GM19397 (cell line): ENCODE measurements around the gene POR.
"Not testable (repeated sequence)": the region's sequence is repeated elsewhere in the genome, so short reads cannot be mapped to it uniquely, and the experiment has no call there.

ENCODE experiments used
- ATAC-seq: cut with Tn5 transposase; IDR thresholded peaks from one replicate; pipeline ENCODE4 v1.9.1; 2021; ENCODE audit warnings: mild to moderate bottlenecking, moderate library complexity; ENCODE audit not compliant: unreplicated experiment

The POR gene

DNA sequence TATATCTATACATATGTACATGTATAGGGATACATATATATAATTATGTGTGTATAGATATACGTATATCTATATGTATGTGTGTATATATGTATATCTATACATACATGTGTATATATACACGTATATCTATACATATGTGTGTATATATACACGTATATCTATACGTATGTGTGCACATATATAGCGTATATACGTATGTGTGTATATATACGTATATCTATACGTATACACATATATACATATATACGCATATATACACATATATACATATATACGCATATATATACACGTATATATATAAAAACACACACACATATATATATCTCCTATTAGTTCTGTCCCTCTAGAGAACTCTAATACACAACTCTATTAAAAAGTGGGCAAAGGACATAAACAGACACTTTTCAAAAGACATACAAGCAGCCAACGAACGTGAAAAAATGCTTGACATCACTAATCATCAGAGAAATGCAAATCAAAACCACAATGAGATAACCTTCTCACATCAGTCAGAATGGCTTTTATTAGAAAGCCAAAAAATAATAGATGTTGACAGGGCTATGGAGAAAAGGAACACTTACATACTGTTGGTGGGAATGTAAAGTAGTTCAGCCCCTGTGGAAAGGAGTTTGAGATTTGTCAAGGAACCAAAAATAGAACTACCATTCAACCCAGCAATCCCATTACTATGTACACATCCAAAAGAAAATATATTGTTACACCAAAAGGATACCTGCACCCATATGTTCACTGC lies 101.4 kb downstream of the POR start:
- no peak for ATAC-seq

DNA sequence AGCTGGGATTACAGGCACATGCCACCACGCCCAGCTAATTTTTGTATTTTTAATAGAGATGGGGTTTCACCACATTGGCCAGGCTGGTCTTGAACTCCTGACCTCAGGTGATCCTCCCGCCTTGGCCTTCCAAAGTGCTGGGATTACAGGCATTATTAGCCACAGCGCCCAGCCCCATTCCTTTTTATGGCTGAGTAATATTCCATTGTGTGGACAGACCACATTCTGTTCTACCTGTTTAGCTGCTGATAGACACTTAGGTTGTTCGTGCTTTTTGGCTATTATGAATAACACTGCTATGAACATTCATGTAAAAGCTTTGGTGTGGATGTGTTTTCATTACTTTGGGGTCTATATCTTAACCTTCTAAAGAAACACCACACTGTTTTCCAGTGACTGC lies 103.6 kb downstream of the POR start:
- ATAC-seq: not testable (repeated sequence)

DNA sequence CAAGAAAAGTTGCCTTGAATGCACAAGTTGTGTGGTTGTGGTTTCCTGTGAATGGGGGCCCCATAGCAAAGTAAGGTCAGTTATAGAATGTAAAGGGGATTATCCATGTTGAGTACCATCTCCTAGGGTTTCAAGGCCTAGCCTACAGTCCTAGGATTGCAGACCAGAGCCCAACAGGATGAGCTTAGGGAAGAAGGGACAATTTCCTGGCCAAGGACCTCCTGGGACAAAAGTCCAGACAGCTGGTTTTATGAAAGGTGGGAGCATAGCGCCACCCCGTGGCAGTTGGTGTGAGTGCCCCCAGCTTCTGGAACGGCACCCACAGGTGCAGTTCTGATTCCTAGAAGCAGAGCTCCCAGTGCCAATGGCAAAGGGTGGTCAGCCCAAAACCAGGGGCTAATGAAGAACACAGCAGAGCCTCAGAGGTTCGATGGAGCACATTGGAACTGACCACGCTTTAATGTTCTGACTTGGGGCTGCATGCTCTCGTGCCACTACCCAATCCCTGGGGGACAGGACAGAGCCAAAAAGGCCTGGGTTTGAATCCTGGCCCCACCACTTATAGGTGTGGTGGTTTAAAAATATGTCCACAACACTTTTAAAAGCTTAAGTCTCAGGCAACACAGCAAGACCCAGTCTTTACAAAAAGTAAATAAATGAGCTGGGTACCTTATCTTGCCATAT lies 105.2 kb downstream of the POR start:
- ATAC-seq: no peak

DNA sequence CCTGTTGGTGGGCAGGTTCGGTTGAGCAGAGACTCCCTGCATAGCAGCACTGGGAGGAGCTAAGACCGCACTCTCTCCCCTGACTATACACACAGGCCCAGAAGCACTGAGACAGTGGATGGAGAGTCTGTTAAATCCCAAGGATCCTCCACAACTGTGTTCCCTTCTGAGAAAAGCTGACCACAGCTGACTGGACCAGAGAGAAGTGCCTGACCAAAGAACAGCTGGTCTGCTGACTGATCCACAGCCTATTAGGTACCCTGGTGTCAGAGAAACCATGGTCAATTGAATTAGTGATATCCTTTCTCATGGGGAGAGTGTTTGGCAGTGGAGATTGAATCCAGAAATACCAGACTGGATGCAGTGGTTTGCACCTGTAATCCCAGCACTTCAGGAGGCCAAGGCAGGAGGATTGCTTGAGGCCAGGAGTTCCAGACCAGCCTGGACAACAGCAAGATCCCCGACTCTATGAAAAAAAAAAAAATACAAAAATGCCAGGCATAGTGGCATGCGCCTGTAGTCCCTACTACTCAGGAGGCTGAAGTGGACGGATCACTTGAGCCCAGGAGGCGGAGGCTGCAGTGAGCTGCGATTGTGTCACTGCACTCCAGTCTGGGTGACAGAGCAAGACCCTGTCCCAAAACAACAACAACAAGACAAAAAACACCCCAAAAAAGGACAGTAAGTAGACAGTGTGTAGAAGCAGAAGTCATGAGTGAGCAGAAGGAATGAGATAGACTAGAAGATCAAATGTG lies 107.2 kb downstream of the POR start:
- no peak for ATAC-seq

GRCh38 chr7:76023002-76023401 lies 108.0 kb downstream of the POR start:
- ATAC-seq: no peak

DNA sequence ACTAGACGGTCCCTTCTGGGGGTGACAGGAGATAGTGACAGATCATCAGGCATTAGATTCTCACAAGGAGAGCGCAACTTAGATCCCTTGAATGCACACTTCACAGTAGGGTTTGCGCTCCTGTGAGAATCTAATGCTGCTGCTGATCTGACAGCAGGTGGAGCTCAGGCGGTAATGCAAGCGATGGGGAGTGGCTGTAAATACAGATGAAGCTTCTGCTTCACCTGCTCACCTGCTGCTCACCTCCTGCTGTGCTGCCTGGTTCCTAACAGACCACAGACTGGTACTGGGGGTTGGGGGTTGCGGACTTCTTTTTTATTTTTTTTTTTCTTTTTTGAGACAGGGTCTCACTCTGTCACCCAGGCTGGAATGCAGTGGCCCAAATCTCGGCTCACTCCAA lies 114.7 kb downstream of the POR start:
- ATAC-seq: not testable (repeated sequence)

- no peak for ATAC-seq
Measured at GRCh38 chr7:76031964-76032363, 117.0 kb downstream of the POR start.
